Measurements from ENCODE around the gene C4orf50.
A peak's percentile ranks its signal among the peaks of the same experiment; 100 is the strongest.
"Not testable (repeated sequence)": the region's sequence is repeated elsewhere in the genome, so short reads cannot be mapped to it uniquely, and the experiment has no call there.

C4orf50 gene

GRCh38 chr4:5858020-5858769 is 160.0 kb downstream of the C4orf50 start:
- Histone ChIP-seq H3K79me2 (ENCODE audit: control insufficient read depth, insufficient read depth, low read length) (peaks cover 7% of the 10 kb centered on the region), H3K4ac (ENCODE audit: low read depth, low read length) (no peak overlapping the region), H4K5ac (ENCODE audit: low read length) (no peak overlapping the region), H3K79me1 (ENCODE audit: low read length) (peaks cover 27% of the 10 kb centered on the region), H3K27me3 (ENCODE audit: insufficient read depth, low read length, poor library complexity) (no peaks in the 10 kb centered on the region), H3K56ac (ENCODE audit: low read length) (no peak overlapping the region), H2BK15ac (replicated peaks; ENCODE audit: low read depth) (no peak overlapping the region), H3K9ac (ENCODE audit: low read length) (no peak overlapping the region), H3K23ac (ENCODE audit: low read length) (no peak overlapping the region), H3K27ac (ENCODE audit: low read depth, low read length) (peak overlapping the region; percentile 12), H2BK5ac (ENCODE audit: low read length) (no peak overlapping the region), H2BK120ac (ENCODE audit: low read depth, low read length) (no peak overlapping the region), H3K4me2 (ENCODE audit: low read length) (no peak overlapping the region), H3K4me1 (ENCODE audit: control insufficient read depth, low read depth, low read length) (no peaks in the 10 kb centered on the region), H3K18ac (ENCODE audit: low read length) (no peak overlapping the region), H4K8ac (ENCODE audit: low read depth, low read length) (no peak overlapping the region), H2AK5ac (ENCODE audit: low read length) (no peak overlapping the region), H3K36me3 (ENCODE audit: control insufficient read depth, insufficient read depth, low read length) (peaks cover 11% of the 10 kb centered on the region), H3K4me3 (ENCODE audit: low read length) (no peak overlapping the region)
- no CpG with 5 or more reads among the region's 16 CpGs for WGBS (ENCODE audit: extremely low coverage, insufficient coverage, low lambda C conversion rate)
- DNase-seq: peak; percentile 16

- H3K18ac ChIP-seq (ENCODE audit: low read length): no peak overlapping the region
- no peak overlapping the region for H3K4ac ChIP-seq (ENCODE audit: low read depth, low read length)
- no peak overlapping the region for H2BK5ac ChIP-seq (ENCODE audit: low read length)
- no peak overlapping the region for H3K9ac ChIP-seq (ENCODE audit: low read length)
- H3K27ac ChIP-seq (ENCODE audit: low read depth, low read length): no peak overlapping the region
- H3K56ac ChIP-seq (ENCODE audit: low read length): no peak overlapping the region
- H3K4me2 ChIP-seq (ENCODE audit: low read length): no peak overlapping the region
- H2AK5ac ChIP-seq (ENCODE audit: low read length): no peak overlapping the region
- H3K23ac ChIP-seq (ENCODE audit: low read length): no peak overlapping the region
- H3K79me1 ChIP-seq (ENCODE audit: low read length): peaks cover 23% of the 10 kb centered on the region
- H3K4me1 ChIP-seq (ENCODE audit: control insufficient read depth, low read depth, low read length): no peaks in the 10 kb centered on the region
- H3K4me3 ChIP-seq (ENCODE audit: low read length): no peak overlapping the region
- no peaks in the 10 kb centered on the region for H3K27me3 ChIP-seq (ENCODE audit: insufficient read depth, low read length, poor library complexity)
- H4K8ac ChIP-seq (ENCODE audit: low read depth, low read length): no peak overlapping the region
- H2BK15ac ChIP-seq (replicated peaks; ENCODE audit: low read depth): no peak overlapping the region
- 100% methylated on average over 1 of the region's 2 CpGs for WGBS (ENCODE audit: extremely low coverage, insufficient coverage, low lambda C conversion rate)
- no peak overlapping the region for H4K5ac ChIP-seq (ENCODE audit: low read length)
- no peak for DNase-seq
- H2BK120ac ChIP-seq (ENCODE audit: low read depth, low read length): no peak overlapping the region
- peaks cover 11% of the 10 kb centered on the region for H3K36me3 ChIP-seq (ENCODE audit: control insufficient read depth, insufficient read depth, low read length)
- peaks cover 7% of the 10 kb centered on the region for H3K79me2 ChIP-seq (ENCODE audit: control insufficient read depth, insufficient read depth, low read length)
Observed at GRCh38 chr4:5857199-5857598, 161.0 kb downstream of the C4orf50 start.

- H3K4me1 ChIP-seq (ENCODE audit: control insufficient read depth, low read depth, low read length); H3K4me2 ChIP-seq (ENCODE audit: low read length); H4K8ac ChIP-seq (ENCODE audit: low read depth, low read length); H3K4ac ChIP-seq (ENCODE audit: low read depth, low read length); H2BK5ac ChIP-seq (ENCODE audit: low read length); H3K18ac ChIP-seq (ENCODE audit: low read length); H2AK5ac ChIP-seq (ENCODE audit: low read length); H3K27me3 ChIP-seq (ENCODE audit: insufficient read depth, low read length, poor library complexity); H4K5ac ChIP-seq (ENCODE audit: low read length); H3K79me2 ChIP-seq (ENCODE audit: control insufficient read depth, insufficient read depth, low read length); H2BK120ac ChIP-seq (ENCODE audit: low read depth, low read length); H3K9ac ChIP-seq (ENCODE audit: low read length); H3K27ac ChIP-seq (ENCODE audit: low read depth, low read length); H3K56ac ChIP-seq (ENCODE audit: low read length); H3K4me3 ChIP-seq (ENCODE audit: low read length); H3K23ac ChIP-seq (ENCODE audit: low read length); DNase-seq; H2BK15ac ChIP-seq (replicated peaks; ENCODE audit: low read depth): not testable (repeated sequence)
- Histone ChIP-seq H3K36me3 (ENCODE audit: control insufficient read depth, insufficient read depth, low read length) (peaks cover 12% of the 10 kb centered on the region), H3K79me1 (ENCODE audit: low read length) (peaks cover 21% of the 10 kb centered on the region)
- WGBS (ENCODE audit: extremely low coverage, insufficient coverage, low lambda C conversion rate): 100% methylated on average over 2 of the region's 3 CpGs
Observed at GRCh38 chr4:5856362-5856761, 161.9 kb downstream of the C4orf50 start.

- peaks cover 13% of the 10 kb centered on the region for H3K36me3 ChIP-seq (ENCODE audit: control insufficient read depth, insufficient read depth, low read length)
- H4K8ac ChIP-seq (ENCODE audit: low read depth, low read length): no peak overlapping the region
- no peak overlapping the region for H4K5ac ChIP-seq (ENCODE audit: low read length)
- no peak overlapping the region for H3K56ac ChIP-seq (ENCODE audit: low read length)
- no CpG with 5 or more reads among the region's 3 CpGs for WGBS (ENCODE audit: extremely low coverage, insufficient coverage, low lambda C conversion rate)
- H2BK15ac ChIP-seq (replicated peaks; ENCODE audit: low read depth): no peak overlapping the region
- H3K27me3 ChIP-seq (ENCODE audit: insufficient read depth, low read length, poor library complexity): no peaks in the 10 kb centered on the region
- no peak overlapping the region for H3K27ac ChIP-seq (ENCODE audit: low read depth, low read length)
- no peak overlapping the region for H3K4me2 ChIP-seq (ENCODE audit: low read length)
- H3K79me2 ChIP-seq (ENCODE audit: control insufficient read depth, insufficient read depth, low read length): peaks cover 7% of the 10 kb centered on the region
- no peak overlapping the region for H3K23ac ChIP-seq (ENCODE audit: low read length)
- H3K4ac ChIP-seq (ENCODE audit: low read depth, low read length): no peak overlapping the region
- no peak for DNase-seq
- no peaks in the 10 kb centered on the region for H3K4me1 ChIP-seq (ENCODE audit: control insufficient read depth, low read depth, low read length)
- no peak overlapping the region for H2BK120ac ChIP-seq (ENCODE audit: low read depth, low read length)
- no peak overlapping the region for H3K4me3 ChIP-seq (ENCODE audit: low read length)
- no peak overlapping the region for H2BK5ac ChIP-seq (ENCODE audit: low read length)
- peaks cover 21% of the 10 kb centered on the region for H3K79me1 ChIP-seq (ENCODE audit: low read length)
- no peak overlapping the region for H2AK5ac ChIP-seq (ENCODE audit: low read length)
- H3K18ac ChIP-seq (ENCODE audit: low read length): no peak overlapping the region
- no peak overlapping the region for H3K9ac ChIP-seq (ENCODE audit: low read length)
Observed at GRCh38 chr4:5854929-5855328, 163.3 kb downstream of the C4orf50 start.

- Histone ChIP-seq H3K4me2 (ENCODE audit: low read length) (no peak overlapping the region), H3K4me3 (ENCODE audit: low read length) (no peak overlapping the region), H3K23ac (ENCODE audit: low read length) (no peak overlapping the region), H4K8ac (ENCODE audit: low read depth, low read length) (no peak overlapping the region), H2AK5ac (ENCODE audit: low read length) (no peak overlapping the region), H2BK120ac (ENCODE audit: low read depth, low read length) (no peak overlapping the region), H3K36me3 (ENCODE audit: control insufficient read depth, insufficient read depth, low read length) (peaks cover 11% of the 10 kb centered on the region), H2BK15ac (replicated peaks; ENCODE audit: low read depth) (no peak overlapping the region), H3K4ac (ENCODE audit: low read depth, low read length) (no peak overlapping the region), H3K9ac (ENCODE audit: low read length) (no peak overlapping the region), H3K27me3 (ENCODE audit: insufficient read depth, low read length, poor library complexity) (no peaks in the 10 kb centered on the region), H2BK5ac (ENCODE audit: low read length) (no peak overlapping the region), H3K18ac (ENCODE audit: low read length) (no peak overlapping the region), H4K5ac (ENCODE audit: low read length) (no peak overlapping the region), H3K4me1 (ENCODE audit: control insufficient read depth, low read depth, low read length) (no peaks in the 10 kb centered on the region), H3K56ac (ENCODE audit: low read length) (no peak overlapping the region), H3K79me1 (ENCODE audit: low read length) (peaks cover 13% of the 10 kb centered on the region), H3K79me2 (ENCODE audit: control insufficient read depth, insufficient read depth, low read length) (peaks cover 4% of the 10 kb centered on the region), H3K27ac (ENCODE audit: low read depth, low read length) (no peak overlapping the region)
- no peak for DNase-seq
- WGBS (ENCODE audit: extremely low coverage, insufficient coverage, low lambda C conversion rate): no CpG with 5 or more reads among the region's 9 CpGs
Observed at GRCh38 chr4:5852523-5853202, 165.6 kb downstream of the C4orf50 start.

All from mesendoderm (in vitro differentiated cells).